ENCODE measurements around the gene SMOC1.

Gene SMOC1

GRCh38 chr14:70034257-70034656, 155.0 kb downstream of the SMOC1 start:
- no peak for DNase-seq (ENCODE audit: low read depth in 3 of 3)

- DNase-seq (ENCODE audit: low read depth in 3 of 3) = no peak
Measured at GRCh38 chr14:70036665-70037064, 157.4 kb downstream of the SMOC1 start.

GRCh38 chr14:70043001-70043400, 163.8 kb downstream of the SMOC1 start:
- DNase-seq (ENCODE audit: low read depth in 3 of 3) = no peak

- DNase-seq (ENCODE audit: low read depth in 3 of 3) = no peak
Measured at GRCh38 chr14:70045310-70045709, 166.1 kb downstream of the SMOC1 start.

GRCh38 chr14:70045844-70046535, 166.8 kb downstream of the SMOC1 start:
- no peak for DNase-seq (ENCODE audit: low read depth in 3 of 3)

- no peak for DNase-seq (ENCODE audit: low read depth in 3 of 3)
Measured at GRCh38 chr14:70047598-70048312, 168.5 kb downstream of the SMOC1 start.

- DNase-seq (ENCODE audit: low read depth in 3 of 3) = no peak
Measured at GRCh38 chr14:70048313-70048654, 169.1 kb downstream of the SMOC1 start.

GRCh38 chr14:70049605-70050004, 170.4 kb downstream of the SMOC1 start:
- DNase-seq (ENCODE audit: low read depth in 3 of 3) = no peak

GRCh38 chr14:70050136-70050535, 170.9 kb downstream of the SMOC1 start:
- no peak for DNase-seq (ENCODE audit: low read depth in 3 of 3)

- no peak for DNase-seq (ENCODE audit: low read depth in 3 of 3)
Measured at GRCh38 chr14:70052990-70053389, 173.8 kb downstream of the SMOC1 start.

- no peak for DNase-seq (ENCODE audit: low read depth in 3 of 3)
Measured at GRCh38 chr14:70057519-70058136, 178.4 kb downstream of the SMOC1 start.

GRCh38 chr14:70059545-70059944, 180.3 kb downstream of the SMOC1 start:
- DNase-seq (ENCODE audit: low read depth in 3 of 3) = no peak

- no peak for DNase-seq (ENCODE audit: low read depth in 3 of 3)
Measured at GRCh38 chr14:70061108-70061507, 181.9 kb downstream of the SMOC1 start.

- no peak for DNase-seq (ENCODE audit: low read depth in 3 of 3)
Measured at GRCh38 chr14:70064136-70064865, 185.1 kb downstream of the SMOC1 start.

- DNase-seq (ENCODE audit: low read depth in 3 of 3) = no peak
Measured at GRCh38 chr14:70067810-70068209, 188.6 kb downstream of the SMOC1 start.

GRCh38 chr14:70069186-70069585, 190.0 kb downstream of the SMOC1 start:
- DNase-seq (ENCODE audit: low read depth in 3 of 3) = no peak

- DNase-seq (ENCODE audit: low read depth in 3 of 3) = peak in 1 of 3 experiments; percentile 18
Measured at GRCh38 chr14:70073924-70074566, 194.8 kb downstream of the SMOC1 start.

- no peak for DNase-seq (ENCODE audit: low read depth in 3 of 3)
Measured at GRCh38 chr14:70077005-70077404, 197.8 kb downstream of the SMOC1 start.

GRCh38 chr14:70077720-70078119, 198.5 kb downstream of the SMOC1 start:
- no peak for DNase-seq (ENCODE audit: low read depth in 3 of 3)

GRCh38 chr14:70078329-70078728, 199.1 kb downstream of the SMOC1 start:
- no peak for DNase-seq (ENCODE audit: low read depth in 3 of 3)

GRCh38 chr14:70080076-70080475, 200.9 kb downstream of the SMOC1 start:
- no peak for DNase-seq (ENCODE audit: low read depth in 3 of 3)
